ENCODE data around the gene NFATC3.
A peak's percentile ranks its signal among the peaks of the same experiment; 100 is the strongest.

The NFATC3 gene

DNA sequence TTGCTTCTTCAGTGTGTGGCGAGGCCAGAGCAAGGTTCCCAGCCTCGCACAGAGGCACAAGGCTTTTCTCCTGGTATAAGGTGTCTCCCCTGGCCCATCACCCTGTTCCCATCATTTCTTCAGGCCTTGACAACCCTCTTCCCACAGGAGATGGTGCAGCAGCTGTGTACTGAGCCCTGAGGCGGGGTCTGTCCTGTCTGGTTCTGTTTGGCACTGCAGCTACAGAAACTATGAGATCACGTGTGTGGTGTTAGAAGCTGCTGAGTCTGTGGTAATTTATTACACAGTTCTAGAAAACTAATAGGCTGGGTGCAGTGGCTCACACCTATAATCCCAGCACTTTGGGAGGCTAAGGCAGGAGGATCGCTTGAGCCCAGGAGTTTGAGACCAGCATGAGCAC is 167.2 kb downstream of the NFATC3 start:
- no peak for DNase-seq

DNA sequence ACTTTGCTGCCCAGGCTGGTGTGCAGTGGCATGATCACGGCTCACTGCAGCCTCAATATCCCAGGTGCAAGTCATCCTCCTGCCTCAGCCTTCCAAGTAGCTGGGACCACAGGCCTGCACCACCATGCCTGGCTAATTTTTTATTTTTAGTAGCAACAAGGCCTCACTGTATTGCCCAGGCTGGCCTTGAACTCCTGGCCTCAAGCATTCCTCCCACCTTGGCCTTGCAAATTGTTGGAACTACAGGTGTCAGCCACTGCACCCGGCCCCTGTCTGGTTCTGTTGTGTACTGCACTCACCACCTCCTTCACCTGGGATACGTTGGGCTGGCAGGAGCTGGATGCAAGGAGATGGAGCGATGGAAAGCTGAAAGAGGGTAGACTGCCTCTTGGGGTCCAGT is 168.6 kb downstream of the NFATC3 start:
- no peak for DNase-seq

DNA sequence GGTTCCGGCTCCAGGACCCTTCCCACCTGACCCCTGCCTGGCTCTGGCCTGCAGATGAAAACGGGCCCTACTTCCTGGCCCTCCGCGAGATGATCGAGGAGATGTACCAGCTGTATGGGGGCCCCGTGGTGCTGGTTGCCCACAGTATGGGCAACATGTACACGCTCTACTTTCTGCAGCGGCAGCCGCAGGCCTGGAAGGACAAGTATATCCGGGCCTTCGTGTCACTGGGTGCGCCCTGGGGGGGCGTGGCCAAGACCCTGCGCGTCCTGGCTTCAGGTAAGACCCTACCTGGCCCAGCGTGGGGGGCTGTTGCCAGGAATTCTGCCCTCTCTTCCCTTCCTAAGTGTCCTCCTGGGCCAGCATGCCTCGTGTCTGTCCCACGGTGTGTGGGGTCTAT is 170.5 kb downstream of the NFATC3 start:
- DNase-seq = no peak

DNA sequence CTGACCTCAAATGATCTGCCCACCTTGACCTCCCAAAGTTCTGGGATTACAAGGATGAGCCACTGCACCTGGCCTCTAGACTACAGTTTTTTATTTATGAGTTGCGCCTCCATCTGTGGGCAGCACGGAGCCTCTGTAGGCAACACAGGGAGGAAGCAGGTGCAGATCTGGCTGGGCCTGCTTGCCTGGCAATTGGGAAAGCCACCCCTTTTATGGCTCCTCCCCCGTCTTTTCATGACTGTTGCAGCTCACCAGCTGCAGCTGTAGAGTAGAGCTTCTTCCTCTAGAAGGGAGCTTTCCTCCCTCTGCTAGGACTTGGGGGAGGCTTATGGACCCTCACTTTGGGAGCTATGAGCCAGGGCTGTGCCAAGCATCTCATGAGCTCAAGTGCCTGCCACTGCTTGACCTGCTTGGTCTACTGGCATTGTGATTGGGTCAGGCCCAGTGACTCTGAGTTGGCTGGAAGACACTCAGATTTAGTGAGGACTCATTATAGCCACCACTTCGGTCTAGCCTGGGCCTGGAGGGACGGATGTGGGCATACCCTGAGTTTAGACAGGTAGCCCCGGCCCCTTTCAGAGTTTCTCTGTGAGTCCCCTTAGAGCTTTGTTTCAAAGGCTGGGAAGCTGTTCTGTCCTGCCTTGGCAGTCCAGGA is 172.2 kb downstream of the NFATC3 start:
- no peak for DNase-seq

DNA sequence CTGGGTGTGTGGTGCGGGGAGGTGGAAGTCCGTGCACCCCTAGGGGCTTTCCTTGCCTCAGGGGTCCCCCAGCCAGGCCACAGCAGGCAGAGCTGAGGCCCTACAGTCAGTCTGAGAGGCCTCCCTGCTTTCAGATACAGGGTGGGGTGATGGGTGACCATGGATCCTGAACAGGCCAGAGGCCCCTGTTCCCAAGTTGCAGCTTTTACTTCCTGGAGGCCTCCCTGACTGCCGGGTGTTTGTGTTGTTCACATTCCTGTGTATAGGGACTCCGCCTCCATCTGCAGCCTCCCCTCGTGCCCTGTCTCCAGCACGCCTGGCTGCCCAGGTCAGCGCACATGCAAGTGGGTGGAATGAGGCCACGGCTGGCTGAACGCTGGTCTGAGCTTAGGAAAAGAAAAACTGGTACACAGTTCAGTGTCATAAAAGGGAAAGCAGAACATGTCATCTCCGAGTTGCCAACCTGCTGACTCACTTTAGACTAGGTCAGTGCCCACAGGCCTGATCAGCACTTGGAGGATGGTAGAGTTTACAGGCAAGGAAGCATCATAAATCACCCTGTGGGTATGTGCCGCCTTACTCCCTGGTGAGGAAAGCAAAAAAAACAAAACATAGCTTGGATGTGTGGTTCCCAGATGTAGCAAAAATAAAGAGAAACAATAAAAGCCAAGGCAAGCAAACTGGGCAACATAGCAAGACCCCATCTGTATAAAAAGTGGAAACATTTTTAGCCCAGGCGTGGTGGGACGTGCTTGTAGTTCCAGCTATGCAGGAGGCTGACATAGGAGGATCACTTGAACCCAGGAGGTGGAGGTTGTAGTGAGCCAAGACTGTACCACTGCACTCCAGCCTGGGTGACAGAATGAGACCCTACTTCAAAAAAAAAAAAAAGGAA is 173.0 kb downstream of the NFATC3 start:
- DNase-seq = no peak

DNA sequence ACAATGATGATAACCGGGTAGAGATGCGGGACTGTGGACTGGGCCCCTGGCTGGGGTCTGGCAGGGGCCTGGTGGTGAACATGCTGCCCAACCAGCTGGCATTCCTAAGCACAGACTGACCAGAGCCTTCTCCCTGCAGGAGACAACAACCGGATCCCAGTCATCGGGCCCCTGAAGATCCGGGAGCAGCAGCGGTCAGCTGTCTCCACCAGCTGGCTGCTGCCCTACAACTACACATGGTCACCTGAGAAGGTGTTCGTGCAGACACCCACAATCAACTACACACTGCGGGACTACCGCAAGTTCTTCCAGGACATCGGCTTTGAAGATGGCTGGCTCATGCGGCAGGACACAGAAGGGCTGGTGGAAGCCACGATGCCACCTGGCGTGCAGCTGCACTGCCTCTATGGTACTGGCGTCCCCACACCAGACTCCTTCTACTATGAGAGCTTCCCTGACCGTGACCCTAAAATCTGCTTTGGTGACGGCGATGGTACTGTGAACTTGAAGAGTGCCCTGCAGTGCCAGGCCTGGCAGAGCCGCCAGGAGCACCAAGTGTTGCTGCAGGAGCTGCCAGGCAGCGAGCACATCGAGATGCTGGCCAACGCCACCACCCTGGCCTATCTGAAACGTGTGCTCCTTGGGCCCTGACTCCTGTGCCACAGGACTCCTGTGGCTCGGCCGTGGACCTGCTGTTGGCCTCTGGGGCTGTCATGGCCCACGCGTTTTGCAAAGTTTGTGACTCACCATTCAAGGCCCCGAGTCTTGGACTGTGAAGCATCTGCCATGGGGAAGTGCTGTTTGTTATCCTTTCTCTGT is 174.0 kb downstream of the NFATC3 start:
- DNase-seq = no peak

DNA sequence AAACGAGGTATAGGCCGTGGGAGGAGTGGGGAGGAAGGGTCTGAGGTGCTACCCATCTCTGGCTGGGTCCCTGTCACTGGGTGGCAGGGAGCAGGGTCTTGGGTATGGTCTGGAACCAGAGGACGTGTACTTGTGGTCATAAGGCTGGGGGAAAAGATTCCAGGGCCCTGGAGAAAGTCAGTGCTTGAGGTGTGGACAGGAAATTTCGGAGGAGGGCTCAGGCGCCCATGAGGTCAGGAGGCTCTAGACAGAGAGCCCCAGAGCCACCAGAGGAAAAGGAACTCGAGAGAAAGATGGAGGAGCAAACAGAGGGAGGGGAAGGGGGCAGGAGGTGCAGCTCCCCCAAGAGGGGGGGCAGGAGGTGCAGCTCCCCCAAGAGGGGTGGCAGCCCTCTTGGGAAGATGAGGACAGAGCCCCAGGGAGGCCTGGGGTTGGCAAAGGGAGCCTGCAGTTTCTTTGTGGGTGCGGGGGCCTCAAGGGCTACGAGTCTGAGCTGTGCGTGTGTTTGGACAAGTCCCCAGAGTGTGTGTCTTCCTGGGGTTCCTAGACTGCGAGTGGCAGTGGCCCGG is 178.5 kb downstream of the NFATC3 start:
- DNase-seq = no peak

DNA sequence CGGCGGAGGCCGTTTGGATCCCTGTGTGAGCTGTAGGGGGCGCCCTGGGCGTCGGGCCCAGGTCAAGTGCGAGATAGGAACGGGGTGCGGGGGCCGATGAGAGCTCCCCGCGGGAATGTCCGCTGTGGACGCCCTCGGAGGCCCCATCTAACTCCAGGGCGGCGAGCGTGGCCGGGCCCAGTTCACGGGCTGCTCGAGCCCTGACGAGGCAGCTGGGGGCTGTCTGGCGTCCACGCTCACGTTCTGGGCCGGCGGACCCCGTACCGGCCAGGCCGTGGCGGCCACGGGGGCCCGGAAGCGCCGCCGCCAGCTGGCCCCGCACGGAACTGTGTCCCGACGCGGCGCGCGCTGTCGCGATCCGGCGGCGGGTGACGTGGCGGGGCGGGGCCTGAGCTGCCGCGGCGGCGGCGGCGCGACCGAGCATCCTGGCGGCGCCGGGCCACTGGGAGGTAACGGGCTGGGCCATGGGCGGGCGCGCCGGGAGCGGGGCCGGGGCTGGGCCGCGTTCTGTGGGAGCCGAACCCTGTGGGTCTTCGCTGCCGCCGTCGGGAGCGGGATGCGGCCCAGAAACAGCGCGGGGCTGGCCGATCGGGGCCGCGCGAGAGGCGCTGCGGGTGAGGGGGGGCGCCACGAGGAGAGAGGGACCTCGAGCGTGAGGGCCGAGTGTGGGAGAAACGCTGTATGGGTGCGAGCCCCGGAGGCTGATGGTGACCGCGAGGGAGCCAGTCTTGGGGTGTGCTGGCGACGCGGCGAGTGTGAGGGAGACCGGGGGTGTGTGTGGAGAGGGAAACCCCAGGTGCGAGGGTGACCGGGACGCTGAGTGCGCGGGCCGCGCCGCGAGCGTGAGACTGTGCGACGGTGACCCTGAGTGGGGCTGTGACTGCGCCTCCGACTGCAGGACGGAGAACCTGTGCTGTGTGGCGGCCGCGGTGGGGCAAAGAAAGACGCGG is 179.2 kb downstream of the NFATC3 start, which contains the start of gene SLC7A6:
Gene SLC7A6 (plus strand): TSS at position 399 of the 950 bp plus-strand sequence. CDS start 10,201 bp downstream, outside the sequence.
- peak; percentile 77 for DNase-seq

DNA sequence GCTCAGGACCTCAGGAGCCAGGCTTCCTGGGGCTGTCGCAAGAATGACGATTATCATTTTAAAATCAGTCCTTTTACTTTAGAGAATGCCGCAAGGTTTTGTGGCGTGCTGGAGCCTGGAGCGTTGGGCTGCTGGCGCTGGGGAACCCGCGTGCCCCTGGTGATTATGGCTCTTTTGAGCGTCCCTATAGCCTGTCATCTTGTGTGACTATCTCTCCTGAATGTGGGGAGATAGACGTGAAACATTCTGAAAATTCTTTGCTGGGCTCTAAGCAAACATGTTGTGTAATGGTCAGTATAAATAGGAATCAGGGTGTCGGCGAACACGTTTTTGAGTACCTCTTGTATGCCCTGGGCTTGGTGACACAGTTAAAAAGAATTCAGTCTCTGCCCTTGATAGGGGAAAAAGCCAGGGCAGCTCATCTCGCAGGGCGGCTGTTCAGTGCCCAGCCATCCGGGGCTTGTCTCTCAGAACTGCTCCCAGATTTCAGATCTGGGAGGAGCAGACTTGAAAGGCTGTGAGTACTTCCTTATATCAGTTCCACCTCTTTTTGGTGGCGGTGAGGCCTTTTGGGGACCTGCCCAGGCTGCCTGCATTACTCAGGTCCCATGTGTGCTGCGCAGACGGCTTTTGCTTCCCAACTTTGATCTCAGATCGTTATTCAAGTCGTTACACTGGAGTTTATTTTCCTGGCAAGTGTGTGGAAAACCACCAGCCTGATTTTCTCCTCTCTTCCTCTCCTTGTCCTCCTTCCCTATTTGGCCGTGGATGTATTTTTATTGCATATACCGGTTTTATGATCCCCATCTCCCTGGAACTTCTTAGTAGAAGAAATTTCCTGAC is 180.1 kb downstream of the NFATC3 start:
- peak; percentile 48 for DNase-seq

DNA sequence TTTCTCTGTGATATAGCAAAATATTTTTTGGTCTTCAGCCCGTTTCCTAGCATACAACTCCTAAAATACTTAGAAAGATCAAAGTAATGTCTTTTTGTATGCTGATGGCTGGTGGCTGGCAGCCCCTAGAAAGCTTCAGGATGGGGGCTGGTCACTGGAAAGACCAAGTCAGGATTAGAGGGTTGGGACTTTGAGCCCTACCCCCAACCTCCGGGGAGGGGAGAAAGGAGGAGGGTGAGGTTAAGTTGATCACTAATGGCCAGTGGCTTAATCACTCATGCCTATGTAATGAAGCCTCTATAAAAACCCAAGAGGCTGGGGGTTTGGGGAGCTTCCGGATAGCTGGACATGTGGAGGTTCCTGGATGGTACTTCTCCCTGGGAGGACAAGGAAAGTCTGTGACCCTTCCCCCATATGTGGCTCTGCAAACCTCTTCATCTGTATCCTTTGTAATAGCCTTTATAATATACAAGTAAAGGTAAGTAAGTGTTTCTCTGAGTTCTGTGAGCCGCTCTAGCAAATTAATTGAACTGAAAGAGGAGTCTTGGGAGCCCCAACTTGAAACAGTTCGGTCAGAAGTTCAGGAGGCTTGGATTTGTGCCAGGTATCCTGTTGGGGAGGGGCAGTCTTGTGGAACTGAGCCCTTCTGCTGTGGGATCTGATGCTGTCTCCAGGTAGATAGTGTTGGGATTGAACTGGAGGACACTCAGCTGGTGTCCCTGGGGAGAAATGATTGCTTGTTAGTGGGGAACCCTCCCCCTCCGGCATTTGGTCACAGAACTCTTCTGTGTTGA is 182.6 kb downstream of the NFATC3 start:
- DNase-seq = no peak

DNA sequence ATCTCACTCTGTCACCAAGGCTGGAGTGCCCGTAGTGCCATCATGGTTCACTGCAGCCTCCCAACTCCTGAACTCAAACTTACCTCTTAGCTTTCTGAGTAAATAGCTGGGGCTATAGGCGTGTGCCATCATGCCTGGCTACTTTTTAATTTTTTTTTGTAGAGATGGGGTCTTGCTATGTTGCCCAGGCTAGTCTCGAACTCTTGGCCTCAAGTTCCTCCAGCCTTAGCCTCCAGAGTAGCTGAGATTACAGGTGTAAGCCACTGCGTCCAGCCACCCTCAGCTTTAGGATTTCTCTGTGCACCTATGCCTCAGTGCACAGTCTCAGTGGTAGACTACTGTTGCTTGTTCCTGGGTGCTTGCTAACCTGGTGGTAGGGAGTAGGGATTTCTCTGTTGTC is 184.6 kb downstream of the NFATC3 start:
- no peak for DNase-seq

DNA sequence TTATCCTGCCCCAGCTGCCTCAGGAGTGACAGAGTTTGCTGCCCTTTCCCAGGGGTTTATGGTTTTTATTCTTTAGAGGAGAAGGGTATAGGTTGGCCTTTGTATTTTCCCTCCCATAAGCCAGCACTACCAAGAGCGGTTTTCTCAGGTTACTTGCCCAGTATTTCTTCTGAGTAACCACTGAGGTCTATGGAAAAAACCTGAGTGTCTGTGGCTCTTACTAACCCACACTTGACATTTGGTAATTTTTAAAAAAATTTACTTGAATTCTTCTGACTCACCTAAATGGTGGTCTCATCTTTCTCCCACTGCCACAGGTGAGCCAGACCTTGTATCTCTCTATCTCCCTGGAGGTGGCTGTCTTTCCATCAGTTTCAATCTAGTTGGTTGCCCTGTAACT is 185.2 kb downstream of the NFATC3 start:
- DNase-seq = no peak

DNA sequence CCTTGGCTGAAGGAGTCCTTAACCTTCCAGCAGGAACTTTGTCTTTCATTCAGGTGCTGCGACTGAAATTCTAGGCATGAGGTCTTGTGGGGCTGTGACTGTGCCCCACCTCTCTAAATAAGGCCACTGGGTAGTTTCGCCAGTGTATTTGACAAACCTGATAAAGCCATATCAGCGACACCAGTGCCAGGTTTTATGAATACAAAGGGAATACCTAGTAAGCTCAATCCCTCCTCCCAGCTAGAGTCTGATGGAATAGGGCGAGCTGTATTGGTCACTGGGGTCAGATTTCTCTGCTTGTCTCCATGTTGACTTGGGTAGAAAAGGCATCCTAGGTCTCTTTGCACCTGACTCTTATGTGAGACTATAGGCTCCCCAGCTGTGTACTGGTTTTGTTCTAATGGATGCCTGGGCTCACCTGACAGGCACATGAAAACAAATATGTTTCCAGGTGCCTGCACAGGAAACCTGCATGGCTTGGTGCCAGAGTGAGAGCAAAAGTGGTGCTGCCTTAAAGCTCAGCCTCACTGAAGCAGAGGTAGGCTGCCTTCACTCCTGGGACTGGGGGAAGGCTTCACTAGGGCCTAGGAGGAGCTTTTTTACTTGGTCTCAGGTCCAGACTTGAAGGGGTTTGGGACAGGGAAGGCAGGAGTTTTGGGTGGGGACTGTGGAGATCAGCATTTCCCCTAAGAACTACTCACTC is 187.5 kb downstream of the NFATC3 start:
- no peak for DNase-seq

DNA sequence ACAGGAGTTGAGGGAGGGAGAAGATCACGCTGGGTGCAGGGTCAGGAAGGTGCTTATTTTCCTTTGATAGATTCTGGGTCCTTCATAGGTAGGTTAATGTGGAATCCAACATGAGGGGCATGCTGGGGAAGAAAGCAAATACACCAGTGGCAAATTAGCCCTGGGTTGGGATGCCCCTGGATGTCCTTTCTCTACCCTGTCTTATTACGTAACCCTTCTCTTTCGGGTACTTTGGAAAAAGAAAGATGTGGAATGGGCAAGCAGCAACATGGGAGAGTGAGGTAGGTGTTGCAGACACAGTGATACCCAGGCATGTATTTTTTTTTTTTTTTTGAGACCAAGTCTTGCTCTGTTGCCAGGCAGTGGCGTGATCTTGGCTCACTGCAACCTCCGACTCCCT is 188.3 kb downstream of the NFATC3 start:
- DNase-seq = no peak

DNA sequence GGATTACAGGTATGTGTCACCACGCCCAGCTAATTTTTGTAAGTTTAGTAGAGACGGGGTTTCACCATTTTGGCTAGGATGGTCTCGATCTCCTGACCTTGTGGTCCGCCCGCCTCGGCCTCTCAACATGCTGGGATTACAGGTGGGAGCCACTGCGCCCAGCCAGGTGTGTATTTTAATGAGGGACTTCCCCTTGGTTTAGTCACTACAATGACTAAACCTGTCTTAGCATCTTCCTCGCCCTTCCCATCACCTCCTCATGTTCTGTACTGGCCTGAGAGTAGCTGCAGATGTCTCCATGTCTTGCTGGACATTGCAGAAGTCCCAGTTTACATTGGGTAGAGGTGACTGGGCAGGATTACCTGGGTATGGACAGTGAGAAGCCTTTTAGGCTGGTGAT is 188.7 kb downstream of the NFATC3 start:
- no peak for DNase-seq

DNA sequence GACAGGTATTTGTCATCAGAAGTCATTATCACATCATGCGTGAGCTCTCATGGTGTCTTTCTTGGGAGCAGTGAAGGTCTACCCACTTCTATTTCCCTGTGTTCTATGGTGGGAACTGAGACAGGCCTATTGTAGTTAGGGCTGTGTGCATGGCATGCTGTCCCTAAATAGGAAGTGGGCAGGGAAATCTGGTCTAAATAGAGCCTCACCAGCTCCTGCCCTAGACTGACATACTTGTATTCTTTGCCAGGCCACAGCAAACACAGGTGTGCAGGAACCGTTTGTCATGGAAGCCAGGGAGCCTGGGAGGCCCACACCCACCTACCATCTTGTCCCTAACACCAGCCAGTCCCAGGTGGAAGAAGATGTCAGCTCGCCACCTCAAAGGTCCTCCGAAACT is 189.3 kb downstream of the NFATC3 start:
- DNase-seq = no peak

DNA sequence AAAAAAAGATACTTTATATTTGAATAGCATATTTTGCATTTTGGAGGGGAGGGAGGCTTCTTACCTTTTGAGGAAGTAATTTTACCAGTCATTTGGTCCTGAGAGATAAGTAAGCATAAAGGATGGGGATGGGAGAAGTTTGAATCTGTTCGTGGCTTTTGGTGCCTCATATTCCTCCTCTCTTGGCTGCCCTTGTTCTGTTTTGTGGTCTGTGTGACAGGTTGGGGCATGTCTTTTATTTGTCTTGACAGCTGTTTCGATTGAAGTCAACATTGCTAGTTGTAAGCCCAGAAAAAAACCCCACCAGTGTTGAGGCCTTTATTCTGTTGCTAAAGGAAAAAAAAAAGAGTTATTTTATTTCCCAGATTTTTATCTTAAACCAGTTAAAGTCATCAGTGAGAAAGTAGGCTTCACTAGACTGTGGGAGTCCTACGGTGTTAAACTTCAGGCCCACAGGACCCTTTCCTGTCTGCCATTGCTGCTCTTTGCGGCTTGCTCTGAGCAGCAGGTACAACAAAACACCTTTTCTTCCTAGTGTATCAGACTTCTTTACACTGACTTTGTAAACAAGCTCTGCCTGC is 190.5 kb downstream of the NFATC3 start:
- DNase-seq = no peak

DNA sequence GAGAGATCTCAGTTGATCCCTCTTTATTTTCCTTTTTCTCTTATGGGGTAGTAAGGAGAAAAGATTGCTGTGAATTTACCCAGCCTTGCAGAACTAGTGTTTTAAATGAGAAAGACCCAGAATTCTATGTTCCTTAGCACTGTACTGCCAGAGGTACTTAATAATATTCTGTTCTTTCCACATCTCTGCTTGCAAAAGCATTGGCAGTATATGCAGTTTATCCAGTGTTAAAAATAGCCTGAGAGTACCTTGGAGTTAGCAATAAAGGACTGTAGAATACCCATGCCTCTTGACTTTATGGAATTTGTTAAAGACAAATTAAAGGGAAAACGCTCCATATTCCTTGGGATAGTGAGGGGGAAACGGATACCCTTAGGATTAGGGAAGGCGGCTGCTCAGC is 191.1 kb downstream of the NFATC3 start:
- DNase-seq = no peak

Measured in right hindlimb (tissue), 1 donor.